DMS53 (cell line): ENCODE measurements around the gene CCDC185.
"Not testable (repeated sequence)": the region's sequence is repeated elsewhere in the genome, so short reads cannot be mapped to it uniquely, and the experiment has no call there.

Experiments used
- DNase-seq: peaks from one replicate; lab custom pipeline; 2025; lab: John Stamatoyannopoulos, UW

The CCDC185 gene

DNA sequence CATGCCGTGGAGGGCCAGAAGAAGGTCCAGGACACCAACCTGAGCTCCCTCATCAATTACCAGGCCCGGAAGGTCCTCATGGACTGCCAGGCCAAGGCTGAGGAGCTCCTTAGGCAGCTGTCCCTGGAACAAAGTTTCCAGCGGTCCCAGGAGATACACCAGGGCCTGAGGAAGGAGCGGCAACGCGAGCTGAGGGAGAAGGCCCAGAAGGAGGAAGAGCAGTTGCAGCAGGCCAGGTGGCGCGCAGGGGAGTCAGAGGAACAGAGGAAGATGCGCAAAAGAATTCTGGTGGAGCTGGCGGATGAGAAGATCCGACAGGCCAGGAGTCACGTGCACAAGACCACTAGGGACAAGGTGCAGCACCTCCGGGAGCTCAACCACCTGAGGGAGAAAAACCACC, 1.5 kb downstream of the CCDC185 start:
- no peak for DNase-seq

DNA sequence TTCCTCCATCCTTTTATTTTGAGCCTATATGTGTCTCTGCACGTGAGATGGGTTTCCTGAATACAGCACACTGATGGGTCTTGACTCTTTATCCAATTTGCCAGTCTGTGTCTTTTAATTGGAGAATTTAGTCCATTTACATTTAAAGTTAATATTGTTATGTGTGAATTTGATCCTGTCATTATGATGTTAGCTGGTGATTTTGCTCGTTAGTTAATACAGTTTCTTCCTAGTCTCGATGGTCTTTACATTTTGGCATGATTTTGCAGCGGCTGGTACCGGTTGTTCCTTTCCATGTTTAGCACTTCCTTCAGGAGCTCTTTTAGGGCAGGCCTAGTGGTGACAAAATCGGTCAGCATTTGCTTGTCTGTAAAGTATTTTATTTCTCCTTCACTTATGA, 6.2 kb downstream of the CCDC185 start:
- not testable (repeated sequence) for DNase-seq

DNA sequence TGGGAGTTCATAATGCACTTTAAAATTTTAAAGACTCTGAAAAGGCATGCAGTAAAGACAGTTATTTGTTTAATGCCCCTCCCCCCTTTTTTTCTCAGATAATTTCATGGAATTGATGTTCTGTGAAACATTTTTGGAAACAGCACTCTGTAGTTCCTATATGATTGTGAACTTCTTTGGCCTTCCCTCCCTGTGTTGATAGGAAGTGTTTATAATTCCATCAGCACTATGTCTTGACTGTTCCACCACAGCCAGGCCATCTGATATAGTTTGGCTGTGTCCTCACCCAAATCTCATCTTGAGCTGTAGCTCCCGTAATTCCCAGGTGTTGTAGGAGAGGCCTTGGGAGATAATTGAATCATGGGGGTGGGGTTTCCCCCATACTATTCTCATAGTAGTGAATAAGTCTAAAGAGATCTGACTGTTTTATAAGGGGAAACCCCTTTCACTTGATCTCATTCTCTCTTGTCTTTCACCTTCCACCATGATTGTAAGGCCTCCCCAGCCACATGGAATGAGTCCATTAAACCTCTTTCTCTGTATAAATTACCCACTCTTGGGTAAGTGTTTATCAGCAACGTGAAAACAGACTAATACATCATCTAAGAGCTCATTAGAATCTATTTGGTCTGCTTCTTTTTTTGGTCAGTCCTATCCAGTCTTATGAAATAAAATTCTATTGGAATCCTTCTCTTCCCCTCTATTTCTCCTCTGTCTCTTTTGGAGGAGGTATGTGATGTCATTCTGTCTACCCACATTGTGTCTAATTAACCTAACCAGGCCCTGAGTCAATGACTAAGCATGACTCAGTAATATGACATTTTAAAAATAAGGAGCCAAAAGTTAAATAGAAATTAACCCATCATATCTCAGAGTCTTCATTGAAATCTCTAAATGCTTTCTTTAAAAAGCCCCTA, 8.9 kb downstream of the CCDC185 start:
- DNase-seq, result peak; percentile 21

DNA sequence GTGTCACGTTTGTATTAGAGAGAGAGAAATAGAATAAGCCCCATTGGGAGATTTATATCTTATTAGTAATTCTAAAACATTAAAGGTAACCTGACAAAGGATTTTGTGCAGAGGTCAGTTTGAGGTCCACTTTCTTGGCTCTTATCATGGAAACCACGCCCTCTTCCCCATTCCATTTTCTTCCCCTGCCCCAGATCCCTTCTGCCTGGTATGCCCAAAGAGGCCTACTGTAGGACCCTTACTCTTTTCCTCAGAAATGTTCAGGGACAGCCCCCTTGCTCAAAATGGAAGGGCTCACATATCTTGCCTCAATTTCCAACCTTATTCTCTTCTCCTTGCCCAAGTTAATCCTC, 9.6 kb downstream of the CCDC185 start:
- no peak for DNase-seq

DNA sequence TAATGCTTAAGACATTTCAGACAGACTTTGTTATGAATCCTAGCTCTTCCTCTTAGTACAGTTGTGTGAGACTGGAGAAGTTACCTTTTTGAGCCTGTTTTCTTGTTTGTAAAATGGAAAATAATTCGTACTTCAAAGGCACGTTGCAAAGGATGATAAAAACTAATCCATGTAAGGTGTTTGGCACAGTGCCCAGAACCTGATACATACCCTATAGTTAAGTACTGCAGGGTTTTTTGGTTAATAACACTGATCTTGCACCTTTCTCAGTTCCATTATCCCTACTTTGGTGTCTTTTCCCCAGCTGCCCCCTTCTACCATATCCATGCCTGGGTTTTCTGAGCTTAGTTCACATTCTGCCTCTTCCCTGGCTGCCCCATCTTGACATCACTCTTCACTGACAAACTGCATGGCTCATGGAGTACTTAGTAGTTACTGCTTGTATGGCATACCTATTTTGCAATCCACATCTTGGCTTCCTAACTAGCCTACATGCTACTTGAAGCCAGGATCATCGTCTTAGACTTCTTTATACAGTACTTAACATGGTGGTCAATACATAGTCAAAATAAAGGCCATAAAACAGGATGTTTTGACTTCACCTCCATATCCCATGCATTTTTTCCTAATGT, 10.1 kb downstream of the CCDC185 start:
- peak; percentile 35 for DNase-seq

DNA sequence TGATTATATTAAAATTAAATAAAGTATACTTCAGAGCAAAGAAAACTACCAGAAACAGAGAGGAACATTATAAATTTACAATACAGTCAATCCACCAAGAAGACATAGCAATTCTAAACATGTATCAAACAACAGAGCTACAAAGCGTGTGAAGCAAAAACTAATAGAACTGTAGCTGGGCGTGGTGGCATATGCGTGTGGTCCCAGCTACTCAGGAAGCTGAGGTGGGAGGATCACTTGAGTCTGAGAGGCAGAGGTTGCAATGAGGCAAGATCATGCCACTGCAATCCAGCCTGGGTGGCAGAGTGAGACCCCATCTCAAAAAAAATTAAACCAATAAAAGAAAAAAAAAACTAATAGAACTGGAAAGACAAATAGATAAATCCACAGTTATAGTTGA, 12.3 kb downstream of the CCDC185 start:
- DNase-seq, result no peak

DNA sequence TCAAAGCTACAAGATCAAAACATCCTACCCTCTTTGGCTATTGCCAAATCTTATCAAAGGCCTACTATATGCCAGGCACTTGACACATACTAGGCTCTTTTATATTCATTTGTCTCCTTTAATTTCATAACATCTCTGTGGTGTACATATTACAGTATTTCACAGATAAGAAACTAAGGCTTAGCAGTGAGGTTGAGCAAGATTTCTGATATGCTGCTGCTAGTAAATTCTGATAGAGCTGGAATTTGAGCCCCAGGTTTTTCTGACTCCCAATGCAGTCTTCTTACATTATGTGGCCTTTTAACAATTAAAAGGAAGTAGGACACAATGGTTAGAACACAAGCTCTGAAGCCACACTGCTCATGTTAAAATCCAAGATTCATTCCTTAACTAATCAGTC, 16.8 kb downstream of the CCDC185 start:
- DNase-seq, result no peak

DNA sequence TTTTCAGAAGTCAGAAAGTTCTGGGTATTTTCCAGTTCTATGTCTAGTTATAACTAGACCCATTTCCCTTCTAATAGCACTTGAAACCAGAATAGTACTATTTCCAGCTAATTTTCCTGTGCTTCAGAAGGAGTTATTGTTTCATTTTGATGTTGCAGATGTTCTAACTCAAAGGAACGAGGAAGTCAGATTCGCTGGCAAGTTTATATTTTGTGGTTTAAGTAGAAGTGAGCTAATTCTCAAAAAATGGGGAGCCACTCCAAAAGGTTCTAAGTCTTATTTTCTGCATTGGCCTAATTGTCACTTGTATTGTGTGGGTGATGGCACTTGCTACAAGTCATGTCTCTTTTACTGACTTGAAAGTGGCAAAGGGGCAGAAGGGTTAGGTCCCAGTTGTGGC, 18.1 kb downstream of the CCDC185 start:
- DNase-seq, result no peak

DNA sequence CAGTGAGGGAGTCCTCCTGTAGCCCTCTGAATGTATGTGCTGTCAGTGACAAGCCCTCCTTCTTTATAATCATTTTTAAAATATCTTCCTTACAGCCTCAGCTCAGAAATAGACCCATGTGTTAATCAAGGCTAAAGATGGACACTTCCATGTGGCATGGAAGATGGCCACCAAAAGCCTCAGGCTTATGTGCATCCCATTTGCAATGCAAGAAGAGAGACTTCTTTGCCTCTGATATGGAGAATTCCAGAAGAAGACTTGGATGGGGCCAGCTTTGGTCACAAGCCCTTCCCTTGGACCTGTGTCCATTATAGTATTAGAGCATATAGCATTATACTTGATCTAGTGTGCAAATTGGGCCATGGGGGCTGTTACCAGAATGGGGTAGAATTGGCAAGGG, 18.5 kb downstream of the CCDC185 start:
- no peak for DNase-seq

DNA sequence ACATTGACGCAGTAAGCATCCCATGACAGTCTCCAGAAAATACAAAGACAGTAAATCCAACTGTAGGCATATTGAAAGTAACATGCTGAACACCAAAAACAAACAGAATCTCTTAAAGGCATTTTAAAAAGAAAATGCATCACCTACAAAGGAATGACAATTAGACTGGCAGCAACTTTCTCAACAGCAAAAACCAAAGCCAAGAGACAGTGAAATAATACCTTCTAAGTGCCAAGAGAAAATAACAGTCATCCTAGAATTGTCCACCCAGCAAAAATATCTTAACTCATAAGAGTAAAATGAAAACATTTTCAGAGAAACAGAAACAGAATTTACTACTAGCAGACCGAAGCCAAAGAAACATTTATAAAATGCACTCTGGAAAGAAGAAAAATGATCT, 20.0 kb downstream of the CCDC185 start:
- DNase-seq, result no peak

DNA sequence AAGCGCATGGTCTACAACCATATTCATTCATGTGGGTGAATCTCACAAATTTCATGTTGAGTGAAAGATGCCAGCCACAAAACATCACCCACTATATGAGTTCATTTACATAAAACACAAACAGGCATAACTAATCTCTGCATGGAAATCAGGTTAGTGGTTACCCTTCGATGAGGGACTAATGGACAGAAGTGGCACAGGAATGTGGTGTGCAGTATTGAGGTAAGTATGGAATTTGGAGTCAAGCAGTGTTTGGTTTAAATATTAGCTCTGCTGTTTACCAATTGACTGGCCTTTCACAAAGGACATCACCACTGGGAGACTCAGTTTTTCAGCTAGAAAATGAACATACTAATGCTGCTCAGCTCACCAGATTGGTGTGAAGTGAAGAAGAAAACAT, 24.2 kb downstream of the CCDC185 start:
- no peak for DNase-seq

DNA sequence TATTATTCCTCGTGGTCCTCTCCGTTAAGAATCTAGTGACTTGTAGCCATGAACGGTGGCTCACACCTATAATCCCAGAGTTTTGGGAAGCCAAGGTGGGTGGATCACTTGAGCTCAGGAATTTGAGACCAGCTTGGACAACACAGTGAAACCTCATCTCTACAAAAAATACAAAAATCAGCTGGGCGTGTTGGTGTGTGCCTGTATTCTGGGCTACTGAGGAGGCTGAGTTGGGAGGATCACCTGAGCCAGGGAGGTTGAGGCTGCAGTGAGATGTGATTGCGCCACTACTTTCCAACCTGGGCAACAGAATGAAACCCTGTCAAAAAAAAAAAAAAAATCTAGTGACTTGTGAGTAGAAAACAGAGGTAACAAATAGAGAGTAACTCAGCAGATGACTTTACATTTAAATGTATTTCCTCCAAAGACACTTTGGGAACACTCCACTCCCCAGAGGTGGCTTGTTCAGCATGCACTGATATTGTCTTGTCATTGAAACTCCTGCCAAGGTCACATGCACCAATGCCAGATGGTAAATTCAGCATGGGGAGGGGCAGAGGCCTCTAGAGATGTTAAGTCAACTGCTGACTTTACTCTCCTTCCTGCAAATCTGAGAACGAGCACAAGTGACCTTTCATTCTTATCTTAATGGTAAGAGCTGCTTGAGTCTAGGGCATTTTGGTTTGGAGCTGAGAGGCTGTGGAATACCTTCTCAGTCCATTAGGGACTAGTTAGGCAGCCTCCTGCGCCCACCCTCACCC, 24.9 kb downstream of the CCDC185 start:
- DNase-seq, result no peak

DNA sequence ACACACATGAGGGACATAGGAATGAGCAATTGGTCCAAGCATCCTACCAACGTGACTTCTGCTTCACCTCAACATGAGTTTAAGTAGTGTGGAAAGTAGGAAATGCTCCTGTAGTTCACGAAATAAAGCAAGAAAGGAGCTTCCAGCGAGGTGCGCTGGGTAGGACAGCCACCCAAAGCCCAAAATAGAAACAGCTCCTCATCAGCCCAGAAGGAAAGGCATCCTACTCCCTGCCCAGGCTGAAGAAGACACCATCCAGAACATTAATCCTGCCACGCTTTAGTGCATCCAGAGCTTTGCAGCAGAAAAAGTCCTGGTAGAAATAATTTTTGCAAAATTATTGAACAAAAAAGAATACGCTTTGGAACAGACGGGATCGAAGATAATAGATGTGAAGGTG, 25.9 kb downstream of the CCDC185 start:
- DNase-seq, result no peak

DNA sequence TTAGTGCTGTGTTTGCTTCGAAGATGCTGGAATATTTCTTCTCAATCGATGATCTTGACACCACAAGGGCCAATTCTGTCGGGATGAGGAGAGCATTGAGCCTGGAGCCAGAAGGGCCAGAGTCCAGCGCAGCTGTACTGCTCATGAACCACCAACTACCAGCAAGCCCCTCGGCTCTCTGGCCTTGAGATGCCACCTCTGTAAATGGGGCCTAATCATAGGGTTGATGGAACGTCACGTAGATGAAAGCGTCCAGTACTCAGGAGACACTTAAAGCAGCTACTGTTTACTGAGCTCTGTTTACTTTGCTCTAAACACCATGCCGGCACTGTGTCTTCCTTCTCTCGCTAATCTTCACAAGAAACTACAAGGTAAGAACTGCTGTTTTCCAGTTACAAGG, 26.3 kb downstream of the CCDC185 start:
- peak; percentile 68 for DNase-seq

DNA sequence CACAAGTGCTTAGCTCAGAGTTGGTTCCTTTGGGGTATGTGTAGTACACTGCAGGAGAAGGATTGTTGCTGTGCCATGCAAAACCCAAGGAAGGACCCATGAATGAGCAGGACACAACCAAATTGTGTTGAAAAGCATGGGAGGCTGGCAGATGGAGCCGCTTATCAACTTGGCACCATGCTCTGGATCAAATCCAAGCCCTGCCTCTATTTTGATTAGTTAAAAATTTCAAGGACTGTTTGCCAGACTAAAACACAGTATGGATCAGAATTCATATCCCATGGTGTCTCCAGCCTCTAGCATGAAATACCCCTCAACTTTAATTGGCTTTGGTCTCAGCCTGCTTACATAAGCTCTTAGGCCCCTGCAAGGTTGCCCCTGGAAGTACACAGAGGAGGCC, 27.8 kb downstream of the CCDC185 start:
- no peak for DNase-seq

DNA sequence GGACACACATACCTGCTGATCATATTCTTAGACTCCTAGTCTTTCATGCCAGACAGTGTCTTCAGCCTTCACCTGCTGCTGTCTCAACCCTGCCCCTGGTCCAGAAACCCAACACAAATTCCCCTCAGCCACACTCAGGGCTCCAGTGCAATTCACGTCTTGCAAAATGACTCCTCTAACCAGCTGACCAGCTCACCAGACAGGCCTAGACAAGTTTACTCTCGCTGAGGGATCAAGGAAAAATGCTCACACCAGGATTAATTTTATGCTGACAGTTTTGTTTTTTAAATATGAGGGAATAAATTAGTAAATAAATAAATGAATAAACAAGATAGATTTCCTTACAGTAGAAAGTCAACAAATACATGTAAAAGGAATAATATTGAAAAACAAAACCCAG, 28.5 kb downstream of the CCDC185 start:
- DNase-seq, result no peak

DNA sequence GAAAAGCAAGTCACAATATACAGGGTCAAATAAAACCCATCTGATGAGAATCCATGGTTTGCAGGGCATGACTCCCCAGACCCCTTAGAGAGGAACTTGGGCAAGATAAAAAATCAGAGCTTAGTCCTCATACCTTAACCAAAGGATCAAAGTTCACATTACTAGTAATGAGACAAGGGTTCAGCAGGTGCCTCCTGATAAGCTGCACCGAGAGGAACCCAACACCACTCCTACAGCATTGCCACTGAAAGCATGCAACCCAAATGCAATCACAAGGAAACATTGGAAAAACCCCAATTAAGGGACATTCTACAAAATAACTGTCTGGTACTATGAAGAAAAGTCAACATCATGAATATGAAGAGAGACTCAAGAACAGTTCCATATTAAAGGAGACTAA, 29.7 kb downstream of the CCDC185 start:
- DNase-seq, result no peak

DNA sequence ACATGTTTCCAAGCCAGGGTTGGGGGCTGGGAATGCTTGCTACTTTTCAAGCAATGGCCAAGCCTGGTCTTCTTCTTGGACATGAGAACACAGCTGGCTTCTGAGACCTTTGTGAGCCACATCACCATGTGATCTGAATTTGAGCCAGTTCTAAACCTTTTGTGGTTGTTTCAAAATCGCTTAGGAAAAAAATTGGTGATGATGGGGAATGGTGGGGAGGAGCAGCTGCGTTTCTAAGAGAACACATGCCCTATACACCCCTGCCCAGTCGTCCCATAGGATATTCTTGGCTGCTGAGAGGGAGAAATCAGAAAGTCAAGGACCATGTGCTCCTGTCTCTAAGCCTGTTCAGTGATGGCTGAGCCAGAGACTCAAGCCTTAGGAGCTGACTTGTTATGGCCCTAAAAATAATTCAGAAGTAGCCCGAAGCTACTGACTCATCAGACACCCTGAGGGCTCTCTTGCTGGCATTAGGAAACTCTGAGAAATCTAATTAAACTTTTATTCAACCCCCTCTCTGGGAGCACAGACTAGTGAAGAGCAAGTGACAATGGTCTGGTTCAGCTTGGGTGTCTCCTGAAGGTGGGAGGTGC, 30.5 kb downstream of the CCDC185 start:
- DNase-seq, result no peak

DNA sequence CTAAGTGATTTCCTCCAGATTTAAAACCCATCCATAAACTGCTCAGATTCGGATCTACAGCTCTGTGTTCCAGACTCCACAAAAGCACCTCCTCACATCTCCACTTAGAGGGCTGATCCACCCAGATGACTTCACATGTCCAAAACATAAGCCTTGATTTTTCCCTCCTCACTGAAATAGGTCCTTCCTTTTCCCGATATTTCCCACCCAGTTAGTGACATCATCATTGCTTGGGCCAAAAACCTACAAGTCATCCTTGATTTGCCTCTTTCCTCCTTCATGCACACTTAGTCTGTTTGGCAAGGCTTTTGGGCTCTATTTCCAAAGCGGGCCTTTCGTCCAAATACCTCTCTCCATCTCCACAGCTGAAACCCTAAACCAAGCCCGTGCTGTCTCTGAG, 32.3 kb downstream of the CCDC185 start:
- no peak for DNase-seq

DNA sequence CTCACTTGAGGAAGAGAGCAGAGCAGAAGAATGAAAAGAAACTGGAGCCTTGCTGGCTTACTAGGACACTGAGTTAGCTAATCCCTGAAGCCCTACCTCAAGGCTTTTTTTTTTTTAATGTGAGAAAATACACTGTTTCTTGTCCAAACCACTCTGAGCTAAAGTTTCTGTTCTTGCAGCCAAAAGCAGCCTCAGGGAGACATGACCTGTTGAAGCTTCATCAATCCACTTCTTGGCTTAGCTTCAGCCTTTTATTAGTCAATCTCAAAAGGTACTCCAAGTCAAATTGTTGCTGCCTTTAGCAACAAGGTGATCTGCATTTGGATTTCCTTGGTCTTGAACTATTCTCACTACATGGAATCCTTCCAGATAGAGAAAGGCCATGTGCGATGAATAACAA, 33.7 kb downstream of the CCDC185 start:
- DNase-seq, result no peak

DNA sequence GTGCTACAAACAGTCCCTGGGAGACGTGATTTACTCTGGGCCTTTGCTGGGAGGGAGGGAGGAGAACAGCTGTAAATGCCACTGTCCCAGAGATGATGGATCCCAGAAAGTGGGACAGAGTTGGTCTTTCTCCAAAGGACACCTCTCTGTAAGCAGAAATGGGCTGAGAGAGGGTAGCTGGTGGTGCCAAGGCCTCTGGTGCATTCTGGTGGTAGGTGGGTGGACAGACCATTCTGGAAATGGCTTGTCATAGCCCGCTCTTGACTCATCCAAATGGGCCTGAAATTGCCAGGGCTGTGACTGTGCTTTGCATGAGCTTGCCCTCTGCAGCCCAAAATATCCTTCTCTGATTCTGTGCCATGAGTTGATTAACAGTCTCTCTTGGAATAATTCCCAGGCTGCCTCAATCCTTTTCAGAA, 36.1 kb downstream of the CCDC185 start:
- DNase-seq, result no peak

DNA sequence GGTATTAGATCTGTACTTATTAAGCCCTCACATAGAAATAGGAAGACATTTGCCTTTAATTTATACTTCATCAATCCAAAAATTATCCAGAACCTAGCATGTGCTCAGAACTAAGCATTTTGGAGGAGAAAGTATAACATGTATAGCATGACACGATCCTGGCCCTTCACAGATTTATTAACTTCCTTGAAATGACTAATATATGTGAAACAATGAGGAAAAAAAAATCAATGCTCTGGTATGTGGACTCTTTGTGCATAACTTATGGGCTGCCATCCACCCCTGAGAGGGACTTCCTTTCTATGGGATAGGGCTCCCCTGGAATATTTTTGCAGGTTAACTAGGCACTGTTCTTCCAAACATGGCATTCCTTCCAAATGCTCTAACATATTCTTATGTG, 36.6 kb downstream of the CCDC185 start:
- no peak for DNase-seq

DNA sequence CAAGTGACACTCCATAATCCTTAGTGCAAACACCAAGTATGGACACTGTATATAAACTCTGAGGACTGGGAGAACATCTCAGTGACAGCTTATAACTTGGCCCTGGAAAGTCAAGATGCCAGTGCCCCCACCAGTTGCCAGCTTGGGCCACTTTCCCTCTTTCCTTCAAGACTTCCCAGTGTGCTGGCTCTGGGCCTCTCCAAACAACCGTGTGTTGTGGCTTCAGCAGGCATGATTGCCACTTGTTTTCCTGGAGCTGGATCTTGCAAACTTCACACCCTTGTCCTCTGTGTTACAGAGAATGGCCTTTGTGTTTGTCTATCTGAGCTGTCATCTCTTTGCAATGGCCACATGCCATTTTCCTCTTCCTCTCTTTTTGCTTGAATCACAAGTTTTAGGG, 37.0 kb downstream of the CCDC185 start:
- no peak for DNase-seq
